HepG2 (cell line): Measurements from ENCODE around the gene RPS19BP1. TPM values are rescaled to one million over a fixed set of nuclear protein-coding genes. Genes with fewer than 3 reads are reported as not detected.

Experiments
- ATF6 ChIP-seq: sonication (generic); formaldehyde crosslinking; conservative IDR thresholded peaks from 2 replicates; pipeline ENCODE4 v1.4.0; 2020; ENCODE audit warnings: missing genetic modification reagents
- BATF2 ChIP-seq: sonication (generic); formaldehyde crosslinking; IDR thresholded peaks from 2 replicates; pipeline ENCODE4 v1.8.0; 2022; ENCODE audit warnings: mild to moderate bottlenecking, missing genetic modification reagents, moderate library complexity
- KLF12 ChIP-seq: sonication (generic); formaldehyde crosslinking; IDR thresholded peaks from 2 replicates; pipeline ENCODE4 v1.4.0; 2020; ENCODE audit warnings: missing genetic modification reagents, borderline replicate concordance
- MBD4 ChIP-seq: IDR thresholded peaks from 2 replicates; pipeline ENCODE4 v1.6.1; 2012; ENCODE audit warnings: low read length, inconsistent platforms, borderline replicate concordance
- NCOR1 ChIP-seq: fragments of 200-600 bp; sonication (generic); IDR thresholded peaks from 2 replicates; pipeline ENCODE4 v1.7.0; 2017; ENCODE audit warnings: antibody characterized with exemption, low read length, borderline replicate concordance
- PRDM15 ChIP-seq: sonication (generic); formaldehyde crosslinking; IDR thresholded peaks from 2 replicates; pipeline ENCODE4 v1.4.0; 2020; ENCODE audit warnings: missing genetic modification reagents
- RAD51 ChIP-seq: fragments of 450-650 bp; IDR thresholded peaks from 2 replicates; pipeline ENCODE4 v1.6.1; 2016; ENCODE audit warnings: borderline replicate concordance
- SMC3 ChIP-seq: IDR thresholded peaks from 2 replicates; pipeline ENCODE4 v1.6.1; 2011; ENCODE audit warnings: low read length, improper control_type of control experiment
- ZBTB7A ChIP-seq: sonication (generic); formaldehyde crosslinking; IDR thresholded peaks from 2 replicates; pipeline ENCODE4 v1.8.0; 2022; ENCODE audit warnings: mild to moderate bottlenecking, missing genetic modification reagents
- ZNF414 ChIP-seq: sonication (generic); formaldehyde crosslinking; IDR thresholded peaks from 2 replicates; pipeline ENCODE4 v1.5.0; 2020; ENCODE audit warnings: missing genetic modification reagents
- ZNF512 ChIP-seq: sonication (generic); formaldehyde crosslinking; IDR thresholded peaks from 2 replicates; pipeline ENCODE4 v1.4.0; 2020; ENCODE audit warnings: mild to moderate bottlenecking, missing genetic modification reagents
- ZNF513 ChIP-seq: sonication (generic); formaldehyde crosslinking; conservative IDR thresholded peaks from 2 replicates; pipeline ENCODE4 v1.5.0; 2020; ENCODE audit warnings: missing genetic modification reagents
- ZNF792 ChIP-seq: IDR thresholded peaks from 2 replicates; pipeline ENCODE4 v1.6.1; 2016
- ZNF800 ChIP-seq: sonication (generic); formaldehyde crosslinking; IDR thresholded peaks from 2 replicates; pipeline ENCODE4 v1.4.0; 2020; ENCODE audit warnings: missing genetic modification reagents
- ZSCAN5A ChIP-seq: sonication (generic); formaldehyde crosslinking; IDR thresholded peaks from 2 replicates; pipeline ENCODE4 v1.8.0; 2022; ENCODE audit warnings: mild to moderate bottlenecking, missing genetic modification reagents, borderline replicate concordance
- polyA plus RNA-seq, 8 experiments: library from polyadenylated mRNA; depleted of rRNA in 3 of 8; stranded (reverse) in 7 of 8; unstranded in 1 of 8; fragments of >200 nt; fragmentation: Illumina TruSeq in 4 of 8; extraction: Trizol in 4 of 8; gene quantifications; 2 replicates each; pipeline versions ENCODE4 v1.2.1 to v1.2.3, GENCODE V29; 2011 to 2016; ENCODE audit warnings: low read depth in 4 of 8, missing spikeins in 1 of 8, mixed read lengths in 1 of 8; ENCODE audit not compliant: insufficient read depth in 1 of 8
- total RNA-seq, 5 experiments: library from RNA; depleted of rRNA; stranded (reverse); fragments of >200 nt; fragmentation: Illumina TruSeq; extraction: Trizol; gene quantifications; 2 replicates each; pipeline ENCODE4 v1.2.3, GENCODE V29; 2016; ENCODE audit warnings: low read depth in 1 of 5

The RPS19BP1 gene
- total and polyA plus RNA-seq, 2 of the 13 experiments (the other 11 are each of a cell fraction or from before 2014, with no cell fraction given): 44.3 to 81.3 TPM

- TF ChIP-seq ZNF512 (no peak), RAD51 (no peak), ZNF800 (CRISPR knock-in tag) (no peak), KLF12 (CRISPR knock-in tag) (no peak), NCOR1 (peak; percentile 28; the same call in 1 of the 2 replicates), ATF6 (CRISPR knock-in tag) (no peak), MBD4 (no peak), ZNF792 (CRISPR knock-in tag) (no peak), SMC3 (no peak), ZNF513 (CRISPR knock-in tag) (no peak), ZBTB7A (CRISPR knock-in tag) (no peak), BATF2 (0 out of 2 replicates have a peak, but pooled peaks have one; percentile 34), PRDM15 (CRISPR knock-in tag) (peak; percentile 87), ZNF414 (no peak), ZSCAN5A (CRISPR knock-in tag) (no peak)
Measured at GRCh38 chr22:39527481-39527961, 5.0 kb downstream of the RPS19BP1 start (continued).
